Measurements from ENCODE around the gene WNT9B.

GRCh38 chr17:46817151-46817900 is 34.1 kb upstream of the WNT9B start:
- TF ChIP-seq CTCF (conservative IDR thresholded peaks at IDR 0.05 in 1 of 2, IDR thresholded peaks at IDR 0.05 in 1 of 2; ENCODE audit: low read depth in 1 of 2, low read length in 2 of 2) (no peak), EZH2 (IDR thresholded peaks at IDR 0.05; ENCODE audit: low read length, missing control alignments) (peak; percentile 41)
